HG02588 (cell line): Measurements from ENCODE around the gene CCDC149.

Experiments
- ATAC-seq: cut with Tn5 transposase; IDR thresholded peaks from one replicate; pipeline ENCODE4 v1.9.1; 2021; ENCODE audit warnings: mild to moderate bottlenecking, moderate library complexity; ENCODE audit not compliant: unreplicated experiment

The CCDC149 gene

GRCh38 chr4:24805566-24805965 is 107.3 kb downstream of the CCDC149 start:
- ATAC-seq = no peak

- no peak for ATAC-seq
Observed at GRCh38 chr4:24805067-24805466, 107.8 kb downstream of the CCDC149 start.

- no peak for ATAC-seq
Observed at GRCh38 chr4:24802648-24803047, 110.2 kb downstream of the CCDC149 start.

GRCh38 chr4:24801136-24801855 is 111.5 kb downstream of the CCDC149 start:
- ATAC-seq = no peak

DNA sequence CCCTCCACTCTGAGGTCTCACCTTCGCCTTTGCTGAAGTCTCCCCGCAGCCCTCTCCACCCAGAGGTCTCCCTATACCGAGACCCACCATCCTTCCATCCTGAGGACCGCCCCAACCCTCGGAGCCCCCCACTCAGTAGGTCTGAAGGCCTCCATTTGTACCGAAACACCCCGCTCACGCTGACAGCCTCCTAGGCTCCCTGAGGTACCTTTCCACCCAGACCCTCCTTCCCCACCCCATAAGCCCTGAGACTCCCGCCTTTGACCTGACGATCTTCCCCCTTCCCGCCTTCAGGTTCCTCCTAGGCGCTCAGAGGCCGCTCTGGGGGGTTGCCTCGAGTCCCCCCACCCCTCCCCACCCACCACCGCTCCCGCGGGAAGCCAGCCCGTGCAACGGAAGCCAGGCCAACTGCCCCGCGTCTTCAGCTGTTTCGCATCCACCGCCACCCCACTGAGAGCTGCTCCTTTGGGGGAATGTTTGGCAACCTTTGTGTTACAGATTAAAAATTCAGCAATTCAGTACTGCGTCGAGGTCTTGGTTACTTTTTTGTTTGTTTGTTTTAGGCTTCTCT is 112.4 kb downstream of the CCDC149 start:
- no peak for ATAC-seq

GRCh38 chr4:24799544-24800324 is 113.1 kb downstream of the CCDC149 start:
- no peak for ATAC-seq

GRCh38 chr4:24799196-24799543 is 113.7 kb downstream of the CCDC149 start:
- no peak for ATAC-seq

DNA sequence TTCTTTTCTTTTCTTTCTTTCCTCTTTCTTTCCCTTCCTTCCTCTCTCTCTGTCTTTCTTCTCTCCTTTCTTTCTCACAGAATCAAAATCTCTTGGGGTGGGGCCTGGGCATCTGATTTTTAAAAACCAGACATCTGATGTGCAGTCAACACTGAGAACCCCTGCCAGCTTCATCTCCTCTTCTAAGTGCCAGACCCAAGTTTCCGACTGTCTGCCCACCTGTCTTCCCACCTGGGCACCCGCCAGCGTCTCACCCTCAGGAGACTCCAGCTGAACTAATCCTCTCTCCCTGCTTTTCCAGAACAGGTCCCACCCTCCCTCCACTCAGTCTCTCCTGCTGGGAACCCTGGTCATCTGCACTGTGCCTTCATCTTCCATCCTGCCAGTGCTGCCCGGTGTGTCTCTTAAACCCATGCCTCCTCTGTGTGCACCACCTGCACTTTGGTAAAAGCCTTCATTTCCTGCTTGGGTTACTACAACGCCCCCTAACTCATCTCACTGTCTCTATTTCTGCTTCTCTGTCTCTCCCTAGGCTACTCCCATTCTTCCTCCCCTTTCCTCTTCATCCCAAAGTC is 114.7 kb downstream of the CCDC149 start:
- ATAC-seq = no peak

DNA sequence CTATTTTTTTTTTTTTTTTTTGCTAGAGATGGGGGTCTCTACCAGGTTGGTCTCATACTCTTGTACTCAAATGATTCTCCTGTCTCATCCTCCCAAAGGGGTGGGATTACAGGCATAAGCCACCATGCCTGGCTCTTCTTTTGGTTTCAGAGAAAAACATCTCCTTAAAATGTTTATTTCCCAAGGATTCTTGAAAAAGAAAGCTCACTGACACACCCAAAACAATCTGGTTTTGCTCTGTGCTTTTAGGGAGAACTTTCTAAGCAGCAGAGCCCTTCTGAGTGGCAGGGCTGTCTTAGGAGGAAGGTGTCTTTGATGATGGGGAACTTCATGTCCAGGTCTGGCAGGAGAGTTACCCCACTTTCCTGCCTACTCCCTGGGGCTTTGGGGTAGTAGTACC is 116.2 kb downstream of the CCDC149 start:
- no peak for ATAC-seq

- no peak for ATAC-seq
Observed at GRCh38 chr4:24795666-24796381, 117.0 kb downstream of the CCDC149 start.

GRCh38 chr4:24794916-24795665 is 117.8 kb downstream of the CCDC149 start, which contains the start of gene SOD3:
Gene SOD3, plus strand, starts transcription at chr4:24795573. Its CDS starts 3,949 bp downstream, at chr4:24799522.
- ATAC-seq = no peak

DNA sequence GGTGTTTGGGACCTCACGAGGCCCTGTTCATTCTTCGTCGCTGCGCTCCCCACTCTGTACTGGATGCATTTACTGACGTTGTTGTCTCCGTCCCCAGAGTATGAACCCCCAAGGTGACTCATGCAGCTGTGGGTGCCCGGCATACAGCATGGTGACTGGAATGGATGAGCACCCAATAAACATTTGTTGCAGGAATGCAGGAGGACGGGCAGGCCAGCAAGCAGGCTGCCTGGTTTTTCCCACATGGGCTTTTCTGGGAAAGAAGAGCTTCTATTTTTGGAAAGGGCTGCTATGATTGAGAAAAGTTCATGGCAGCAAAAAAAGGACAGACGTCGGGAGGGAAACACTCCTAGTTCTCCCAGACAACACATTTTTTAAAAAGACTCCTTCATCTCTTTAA is 118.4 kb downstream of the CCDC149 start:
- no peak for ATAC-seq

GRCh38 chr4:24794051-24794450 is 118.8 kb downstream of the CCDC149 start:
- ATAC-seq = no peak

DNA sequence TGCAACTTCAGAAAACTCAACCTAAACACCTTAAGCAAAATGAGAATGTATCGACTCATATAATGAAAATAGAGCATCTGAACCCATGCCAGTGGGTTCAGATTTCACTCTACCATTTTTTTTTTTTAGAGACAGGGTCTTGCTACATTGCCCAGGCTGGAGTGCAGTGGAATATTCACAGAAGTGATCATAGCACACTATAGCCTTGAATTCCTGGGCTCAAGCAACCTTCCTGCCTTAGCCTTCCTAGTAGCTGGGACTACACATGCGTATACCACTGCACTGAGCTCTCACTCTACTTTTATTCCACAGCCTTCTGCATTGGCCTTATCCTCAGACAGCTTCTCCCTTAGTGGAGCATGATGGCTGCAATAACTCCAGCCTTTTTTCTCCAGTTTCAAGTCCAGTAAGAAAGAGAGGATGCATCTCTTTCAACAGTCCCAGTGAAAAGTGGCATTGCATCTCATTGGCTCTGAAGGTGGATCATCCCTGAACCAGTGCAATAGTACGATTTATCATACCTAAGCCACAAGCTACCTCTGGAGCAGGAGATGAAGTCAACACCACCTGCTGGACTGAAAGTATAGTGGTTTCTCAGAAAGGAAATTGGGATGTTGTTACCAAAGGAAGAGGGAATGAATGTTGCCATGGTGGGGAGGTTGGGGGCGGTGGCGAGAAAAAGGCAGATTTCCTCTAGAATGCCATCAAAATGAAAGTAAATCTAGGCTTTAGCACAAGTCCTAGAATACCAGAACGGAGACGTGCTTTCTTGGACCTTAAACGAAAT is 119.4 kb downstream of the CCDC149 start:
- ATAC-seq = no peak

DNA sequence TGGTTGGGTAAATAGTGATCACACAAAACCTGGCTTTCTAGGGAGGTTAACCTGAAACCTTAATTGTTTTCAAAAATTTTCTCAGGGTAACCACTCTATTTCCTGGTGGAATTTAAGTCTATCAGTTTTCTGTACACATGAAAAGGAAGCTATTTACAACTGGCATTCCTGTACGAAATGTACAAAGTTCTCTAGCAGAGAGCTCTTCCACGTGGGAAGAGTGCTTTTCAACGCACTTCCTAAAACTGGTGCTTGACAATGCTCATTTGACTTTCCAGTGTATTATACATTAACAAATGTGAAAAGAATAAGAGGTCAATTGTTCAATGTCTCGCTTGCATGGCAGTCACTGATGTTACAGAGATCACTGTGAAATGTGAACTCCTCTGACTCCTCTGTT is 120.3 kb downstream of the CCDC149 start:
- ATAC-seq = no peak

- ATAC-seq = no peak
Observed at GRCh38 chr4:24791043-24791442, 121.8 kb downstream of the CCDC149 start.

- no peak for ATAC-seq
Observed at GRCh38 chr4:24783506-24783905, 129.3 kb downstream of the CCDC149 start.

- no peak for ATAC-seq
Observed at GRCh38 chr4:24781999-24782745, 130.7 kb downstream of the CCDC149 start.
